ENCODE data around the gene RENBP. TPM values are rescaled to one million over a fixed set of nuclear protein-coding genes. Genes with fewer than 3 reads are reported as not detected.

The RENBP gene
- total RNA-seq, 1 donor from 2014 or later = 38.7 TPM

DNA sequence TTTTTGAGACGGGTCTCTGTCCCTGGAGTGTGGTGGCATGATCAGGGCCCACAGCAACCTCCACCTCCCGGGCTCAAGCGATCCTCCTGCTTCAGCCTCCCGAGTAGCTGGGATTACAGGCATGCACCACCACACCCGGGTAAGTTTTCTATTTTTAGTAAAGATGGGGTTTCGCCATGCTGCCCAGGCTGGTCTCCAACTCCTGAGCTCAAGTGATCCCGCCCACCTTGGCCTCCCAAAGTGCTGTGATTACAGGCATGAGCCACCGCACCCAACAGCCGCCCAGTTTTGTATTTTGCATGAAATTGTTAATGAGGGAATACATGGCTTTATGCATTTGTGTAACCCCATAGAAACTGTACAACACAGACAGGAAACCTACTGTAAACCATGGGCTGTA lies 15.6 kb downstream of the RENBP start:
- Histone ChIP-seq H3K4me3 (ENCODE audit: low read depth, low read length) (peak overlapping the region; percentile 18), H3K36me3 (ENCODE audit: control insufficient read depth, insufficient read depth, low read length) (no peaks in the 10 kb centered on the region), H3K27me3 (ENCODE audit: control insufficient read depth, insufficient read depth, low read length) (no peaks in the 10 kb centered on the region)
- TF ChIP-seq, protein P1, sequence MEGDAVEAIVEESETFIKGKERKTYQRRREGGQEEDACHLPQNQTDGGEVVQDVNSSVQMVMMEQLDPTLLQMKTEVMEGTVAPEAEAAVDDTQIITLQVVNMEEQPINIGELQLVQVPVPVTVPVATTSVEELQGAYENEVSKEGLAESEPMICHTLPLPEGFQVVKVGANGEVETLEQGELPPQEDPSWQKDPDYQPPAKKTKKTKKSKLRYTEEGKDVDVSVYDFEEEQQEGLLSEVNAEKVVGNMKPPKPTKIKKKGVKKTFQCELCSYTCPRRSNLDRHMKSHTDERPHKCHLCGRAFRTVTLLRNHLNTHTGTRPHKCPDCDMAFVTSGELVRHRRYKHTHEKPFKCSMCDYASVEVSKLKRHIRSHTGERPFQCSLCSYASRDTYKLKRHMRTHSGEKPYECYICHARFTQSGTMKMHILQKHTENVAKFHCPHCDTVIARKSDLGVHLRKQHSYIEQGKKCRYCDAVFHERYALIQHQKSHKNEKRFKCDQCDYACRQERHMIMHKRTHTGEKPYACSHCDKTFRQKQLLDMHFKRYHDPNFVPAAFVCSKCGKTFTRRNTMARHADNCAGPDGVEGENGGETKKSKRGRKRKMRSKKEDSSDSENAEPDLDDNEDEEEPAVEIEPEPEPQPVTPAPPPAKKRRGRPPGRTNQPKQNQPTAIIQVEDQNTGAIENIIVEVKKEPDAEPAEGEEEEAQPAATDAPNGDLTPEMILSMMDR (IDR thresholded peaks at IDR 0.05; ENCODE audit: insufficient read depth, low read length, poor library complexity, severe bottlenecking) = no peak
- no peak for DNase-seq (ENCODE audit: low read depth)

DNA sequence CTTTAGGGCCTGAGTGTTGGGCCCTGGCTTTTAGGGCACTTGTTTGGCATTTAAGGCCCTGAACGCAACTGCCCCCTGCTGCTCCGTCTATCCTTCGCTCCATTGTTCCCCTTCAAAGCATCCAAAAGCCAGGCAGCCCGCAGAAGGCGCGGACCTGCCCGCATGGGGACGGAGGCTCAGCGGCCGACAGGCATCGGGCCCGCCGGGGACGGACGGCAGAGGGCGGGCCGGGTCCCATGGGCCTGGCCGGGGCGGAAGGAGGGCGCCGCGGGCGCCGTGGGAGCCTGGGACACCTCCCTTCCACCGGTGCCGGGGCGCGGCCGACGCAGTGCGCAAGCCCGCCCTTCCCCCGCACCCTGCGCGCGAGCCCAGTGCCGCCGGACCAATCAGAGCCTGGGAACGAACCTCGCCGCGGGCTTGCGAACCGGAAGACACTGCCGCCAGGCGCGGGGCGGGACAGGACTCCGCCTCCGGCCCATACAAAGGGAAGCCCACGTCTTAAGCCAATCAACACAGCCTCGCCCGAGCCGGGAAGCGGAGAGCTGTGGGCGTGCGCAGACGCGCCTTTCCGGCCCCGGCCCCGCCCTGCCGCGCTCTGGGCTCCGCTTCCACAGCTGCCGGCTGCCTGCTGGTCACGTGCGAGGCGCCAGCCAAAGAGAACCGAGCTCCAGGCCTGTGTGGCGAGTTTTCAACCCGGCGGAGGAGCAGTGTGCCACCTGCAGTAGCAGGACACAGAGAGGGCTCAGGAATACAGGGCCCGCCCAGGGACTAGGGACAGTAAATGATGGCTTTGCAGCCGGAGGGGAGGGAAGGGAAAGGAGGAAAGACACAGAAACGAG lies 16.3 kb downstream of the RENBP start:
- no peaks in the 10 kb centered on the region for H3K36me3 ChIP-seq (ENCODE audit: control insufficient read depth, insufficient read depth, low read length)
- TF ChIP-seq, protein P1 (IDR thresholded peaks at IDR 0.05; ENCODE audit: insufficient read depth, low read length, poor library complexity, severe bottlenecking) = peak; percentile 16
- no peaks in the 10 kb centered on the region for H3K27me3 ChIP-seq (ENCODE audit: control insufficient read depth, insufficient read depth, low read length)
- peak overlapping the region; percentile 48 for H3K4me3 ChIP-seq (ENCODE audit: low read depth, low read length)
- DNase-seq (ENCODE audit: low read depth) = peak; percentile 91

DNA sequence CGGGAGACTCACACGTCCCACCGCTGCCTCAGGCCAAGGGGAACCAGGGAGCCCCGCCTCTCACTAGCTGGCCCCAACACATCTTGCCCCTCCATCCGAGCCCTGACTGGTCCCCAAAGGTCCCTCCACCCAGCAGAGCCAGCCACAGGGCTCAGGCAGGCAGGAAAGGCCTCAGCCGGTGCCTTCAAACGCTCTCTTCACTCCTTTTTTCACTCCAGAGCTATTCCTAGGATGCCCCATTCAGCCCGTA lies 16.8 kb downstream of the RENBP start:
- Histone ChIP-seq H3K4me3 (ENCODE audit: low read depth, low read length) (peak overlapping the region; percentile 48), H3K27me3 (ENCODE audit: control insufficient read depth, insufficient read depth, low read length) (no peaks in the 10 kb centered on the region), H3K36me3 (ENCODE audit: control insufficient read depth, insufficient read depth, low read length) (no peaks in the 10 kb centered on the region)
- TF ChIP-seq, protein P1 (IDR thresholded peaks at IDR 0.05; ENCODE audit: insufficient read depth, low read length, poor library complexity, severe bottlenecking) = no peak
- no peak for DNase-seq (ENCODE audit: low read depth)

DNA sequence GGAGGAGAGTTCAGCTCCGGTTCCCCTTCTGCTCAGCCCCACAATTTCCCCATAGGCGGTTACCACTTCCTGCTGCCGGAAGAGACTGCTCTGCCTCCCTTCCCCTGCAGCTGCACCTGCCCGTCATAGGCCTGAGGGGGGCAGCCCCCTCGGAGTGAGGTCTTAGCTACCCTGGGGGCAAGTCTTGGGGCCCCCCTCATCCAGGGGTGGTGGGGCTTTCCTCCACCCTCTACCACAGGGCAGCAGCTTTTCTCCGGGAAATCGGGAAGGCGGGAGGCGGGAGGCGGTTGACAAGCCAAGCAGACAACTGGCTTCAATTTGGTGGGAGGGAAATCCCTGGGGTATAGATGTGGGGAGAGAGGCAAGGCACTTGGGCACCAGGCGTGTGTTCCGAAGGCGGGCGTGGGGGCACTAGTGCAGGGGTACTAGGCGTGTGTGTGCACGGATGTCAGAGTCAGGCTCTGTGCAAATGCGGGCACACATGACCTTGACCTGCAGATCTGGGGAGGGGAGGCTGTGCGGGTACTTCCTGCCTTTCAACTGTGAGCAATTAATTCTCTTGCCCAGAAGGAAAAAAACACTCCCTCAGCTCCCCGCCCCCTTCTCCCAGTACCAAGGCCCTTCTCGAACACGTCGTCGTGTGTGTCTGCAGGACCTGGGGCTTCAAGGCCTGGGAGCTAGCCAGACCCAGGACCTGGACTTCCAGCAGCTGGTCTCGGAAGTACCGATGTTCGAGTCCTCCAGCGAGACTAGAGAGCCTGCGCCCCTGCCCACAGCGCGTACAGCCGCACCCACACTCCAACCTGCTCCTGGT lies 17.4 kb downstream of the RENBP start:
- no peaks in the 10 kb centered on the region for H3K27me3 ChIP-seq (ENCODE audit: control insufficient read depth, insufficient read depth, low read length)
- no peaks in the 10 kb centered on the region for H3K36me3 ChIP-seq (ENCODE audit: control insufficient read depth, insufficient read depth, low read length)
- DNase-seq (ENCODE audit: low read depth) = no peak
- TF ChIP-seq, protein P1 (IDR thresholded peaks at IDR 0.05; ENCODE audit: insufficient read depth, low read length, poor library complexity, severe bottlenecking) = no peak
- H3K4me3 ChIP-seq (ENCODE audit: low read depth, low read length) = peak overlapping the region; percentile 48

DNA sequence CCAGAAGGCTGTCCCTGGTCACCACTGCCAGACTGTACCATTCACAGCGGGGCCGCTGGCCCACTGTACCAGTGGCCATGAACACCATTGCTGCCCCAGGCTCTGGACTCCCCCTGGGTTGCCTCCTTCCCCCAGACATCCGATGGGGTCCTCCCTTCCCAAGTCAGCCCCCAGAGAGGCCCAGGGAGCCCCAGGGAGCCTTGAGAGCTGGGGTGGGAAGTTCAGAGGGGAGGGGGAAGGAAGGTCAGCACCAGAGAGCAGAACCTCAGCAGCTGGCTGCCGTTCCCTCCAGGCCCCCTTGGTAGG lies 17.9 kb downstream of the RENBP start:
- no peak for DNase-seq (ENCODE audit: low read depth)
- Histone ChIP-seq H3K4me3 (ENCODE audit: low read depth, low read length) (peak overlapping the region; percentile 9), H3K36me3 (ENCODE audit: control insufficient read depth, insufficient read depth, low read length) (no peaks in the 10 kb centered on the region), H3K27me3 (ENCODE audit: control insufficient read depth, insufficient read depth, low read length) (no peaks in the 10 kb centered on the region)
- TF ChIP-seq, protein P1 (IDR thresholded peaks at IDR 0.05; ENCODE audit: insufficient read depth, low read length, poor library complexity, severe bottlenecking) = no peak
